SJCRH30 (cell line): ENCODE results near the gene PIP5KL1. TPM values are rescaled to one million over a fixed set of nuclear protein-coding genes. Genes with fewer than 3 reads are reported as not detected.

ENCODE experiments used
- DNase-seq, 2 experiments: peaks; one replicate each; pipeline ENCODE4 v3.0.0-alpha.2; 2015 to 2020
- H3K27ac ChIP-seq: fragments of 250-450 bp; sonication (Bioruptor Pico); 2 replicates; pipeline ENCODE4 v1.5.1; 2020; ENCODE audit warnings: mild to moderate bottlenecking, moderate library complexity
- H3K27me3 ChIP-seq: fragments of 250-450 bp; sonication (Bioruptor Pico); 2 replicates; pipeline ENCODE4 v1.5.1; 2020; ENCODE audit warnings: mild to moderate bottlenecking, moderate library complexity
- H3K36me3 ChIP-seq: fragments of 250-450 bp; sonication (Bioruptor Pico); 2 replicates; pipeline ENCODE4 v1.5.1; 2020; ENCODE audit warnings: mild to moderate bottlenecking, moderate library complexity
- H3K4me1 ChIP-seq: fragments of 250-450 bp; sonication (Bioruptor Pico); 2 replicates; pipeline ENCODE4 v1.5.1; 2020; ENCODE audit warnings: mild to moderate bottlenecking, moderate library complexity
- H3K4me3 ChIP-seq: fragments of 250-450 bp; sonication (Bioruptor Pico); 2 replicates; pipeline ENCODE4 v1.5.1; 2020; ENCODE audit warnings: mild to moderate bottlenecking, moderate library complexity
- H3K9me3 ChIP-seq: fragments of 250-450 bp; sonication (Bioruptor Pico); replicated peaks from 2 replicates; pipeline ENCODE4 v1.5.1; 2020; ENCODE audit warnings: mild to moderate bottlenecking, moderate library complexity
- total RNA-seq: library from RNA; depleted of rRNA; stranded (reverse); fragments of >200 nt; shearing (Covaris generic); gene quantifications from 2 replicates; pipeline ENCODE4 v1.2.3, GENCODE V29; 2014

Gene PIP5KL1
- total RNA-seq, 1 experiment from 2014 or later: 0.20 TPM

GRCh38 chr9:127945338-127945737, 14.8 kb upstream of the PIP5KL1 start:
- no peak for DNase-seq
- no peak overlapping the region for H3K4me3 ChIP-seq
- no peaks in the 10 kb centered on the region for H3K9me3 ChIP-seq
- no peak overlapping the region for H3K27ac ChIP-seq
- peaks cover 20% of the 10 kb centered on the region for H3K4me1 ChIP-seq
- no peaks in the 10 kb centered on the region for H3K36me3 ChIP-seq
- no peaks in the 10 kb centered on the region for H3K27me3 ChIP-seq

GRCh38 chr9:127944586-127945218, 14.1 kb upstream of the PIP5KL1 start:
- no peak overlapping the region for H3K4me3 ChIP-seq
- H3K27me3 ChIP-seq: no peaks in the 10 kb centered on the region
- H3K9me3 ChIP-seq: no peaks in the 10 kb centered on the region
- no peak overlapping the region for H3K27ac ChIP-seq
- no peak for DNase-seq
- H3K36me3 ChIP-seq: no peaks in the 10 kb centered on the region
- peaks cover 17% of the 10 kb centered on the region for H3K4me1 ChIP-seq

GRCh38 chr9:127943731-127944144, 13.2 kb upstream of the PIP5KL1 start:
- H3K27me3 ChIP-seq: no peaks in the 10 kb centered on the region
- peaks cover 17% of the 10 kb centered on the region for H3K4me1 ChIP-seq
- H3K36me3 ChIP-seq: no peaks in the 10 kb centered on the region
- H3K27ac ChIP-seq: no peak overlapping the region
- peak; percentile 95 for DNase-seq
- no peaks in the 10 kb centered on the region for H3K9me3 ChIP-seq
- no peak overlapping the region for H3K4me3 ChIP-seq

GRCh38 chr9:127943011-127943662, 12.6 kb upstream of the PIP5KL1 start:
- no peak overlapping the region for H3K27ac ChIP-seq
- H3K27me3 ChIP-seq: no peaks in the 10 kb centered on the region
- no peak overlapping the region for H3K4me3 ChIP-seq
- no peaks in the 10 kb centered on the region for H3K9me3 ChIP-seq
- no peak for DNase-seq
- no peaks in the 10 kb centered on the region for H3K36me3 ChIP-seq
- H3K4me1 ChIP-seq: peaks cover 17% of the 10 kb centered on the region

GRCh38 chr9:127942216-127943010, 11.8 kb upstream of the PIP5KL1 start:
- H3K27me3 ChIP-seq: no peaks in the 10 kb centered on the region
- H3K36me3 ChIP-seq: no peaks in the 10 kb centered on the region
- H3K9me3 ChIP-seq: no peaks in the 10 kb centered on the region
- peaks cover 17% of the 10 kb centered on the region for H3K4me1 ChIP-seq
- H3K4me3 ChIP-seq: no peak overlapping the region
- peak; percentile 82 to 89 for DNase-seq
- peak overlapping the region; percentile 33 for H3K27ac ChIP-seq

- DNase-seq: peak in 1 of 2 experiments; percentile 51
- H3K27ac ChIP-seq: peak overlapping the region; percentile 33
- no peaks in the 10 kb centered on the region for H3K36me3 ChIP-seq
- no peaks in the 10 kb centered on the region for H3K27me3 ChIP-seq
- peaks cover 18% of the 10 kb centered on the region for H3K4me1 ChIP-seq
- no peaks in the 10 kb centered on the region for H3K9me3 ChIP-seq
- no peak overlapping the region for H3K4me3 ChIP-seq
These were observed 11.3 kb upstream of the PIP5KL1 start for GRCh38 chr9:127941961-127942215.

GRCh38 chr9:127941062-127941960, 10.7 kb upstream of the PIP5KL1 start:
- no peaks in the 10 kb centered on the region for H3K36me3 ChIP-seq
- peak in 1 of 2 experiments; percentile 3 for DNase-seq
- no peak overlapping the region; the same call in 1 of the 2 replicates for H3K27ac ChIP-seq
- peaks cover 20% of the 10 kb centered on the region for H3K4me1 ChIP-seq
- H3K4me3 ChIP-seq: no peak overlapping the region
- H3K9me3 ChIP-seq: no peaks in the 10 kb centered on the region
- no peaks in the 10 kb centered on the region for H3K27me3 ChIP-seq

- H3K36me3 ChIP-seq: no peaks in the 10 kb centered on the region
- no peak overlapping the region for H3K27ac ChIP-seq
- no peak for DNase-seq
- H3K27me3 ChIP-seq: no peaks in the 10 kb centered on the region
- no peaks in the 10 kb centered on the region for H3K9me3 ChIP-seq
- H3K4me1 ChIP-seq: peaks cover 20% of the 10 kb centered on the region
- H3K4me3 ChIP-seq: no peak overlapping the region
These were observed 10.0 kb upstream of the PIP5KL1 start for GRCh38 chr9:127940593-127940992.

- Histone ChIP-seq H3K9me3 (no peaks in the 10 kb centered on the region), H3K36me3 (no peaks in the 10 kb centered on the region), H3K27ac (no peak overlapping the region), H3K4me1 (peaks cover 17% of the 10 kb centered on the region), H3K4me3 (no peak overlapping the region), H3K27me3 (no peaks in the 10 kb centered on the region)
- DNase-seq: no peak
These were observed 7.7 kb upstream of the PIP5KL1 start for GRCh38 chr9:127938298-127938690.

GRCh38 chr9:127937388-127938297, 7.1 kb upstream of the PIP5KL1 start, which contains the start of gene DPM2:
Gene DPM2 (minus strand): TSS chr9:127937854. CDS start chr9:127937820, 34 bp downstream.
- H3K27me3 ChIP-seq: no peaks in the 10 kb centered on the region
- DNase-seq: peak; percentile 87 to 90
- no peaks in the 10 kb centered on the region for H3K9me3 ChIP-seq
- peak within 1 kb of the TSS; percentile 52 for H3K27ac ChIP-seq
- peak within 1 kb of the TSS; percentile 75 for H3K4me3 ChIP-seq
- H3K36me3 ChIP-seq: no peaks in the 10 kb centered on the region
- peaks cover 17% of the 10 kb centered on the region for H3K4me1 ChIP-seq

- Histone ChIP-seq H3K27ac (peak overlapping the region; percentile 52), H3K27me3 (no peaks in the 10 kb centered on the region), H3K4me3 (peak overlapping the region; percentile 75), H3K36me3 (no peaks in the 10 kb centered on the region), H3K4me1 (peaks cover 11% of the 10 kb centered on the region), H3K9me3 (no peaks in the 10 kb centered on the region)
- no peak for DNase-seq
These were observed 6.4 kb upstream of the PIP5KL1 start for GRCh38 chr9:127937056-127937387.

GRCh38 chr9:127936347-127936852, 5.8 kb upstream of the PIP5KL1 start:
- H3K9me3 ChIP-seq: no peaks in the 10 kb centered on the region
- peaks cover 10% of the 10 kb centered on the region for H3K4me1 ChIP-seq
- no peak for DNase-seq
- H3K36me3 ChIP-seq: no peaks in the 10 kb centered on the region
- peak overlapping the region; percentile 75 for H3K4me3 ChIP-seq
- H3K27ac ChIP-seq: no peak overlapping the region
- no peaks in the 10 kb centered on the region for H3K27me3 ChIP-seq

GRCh38 chr9:127935765-127936221, 5.2 kb upstream of the PIP5KL1 start:
- no peaks in the 10 kb centered on the region for H3K36me3 ChIP-seq
- H3K4me3 ChIP-seq: no peak overlapping the region
- DNase-seq: no peak
- no peaks in the 10 kb centered on the region for H3K27me3 ChIP-seq
- no peak overlapping the region for H3K27ac ChIP-seq
- peaks cover 15% of the 10 kb centered on the region for H3K4me1 ChIP-seq
- no peaks in the 10 kb centered on the region for H3K9me3 ChIP-seq
